ENCODE results near the gene MAP3K19.

MAP3K19 gene

DNA sequence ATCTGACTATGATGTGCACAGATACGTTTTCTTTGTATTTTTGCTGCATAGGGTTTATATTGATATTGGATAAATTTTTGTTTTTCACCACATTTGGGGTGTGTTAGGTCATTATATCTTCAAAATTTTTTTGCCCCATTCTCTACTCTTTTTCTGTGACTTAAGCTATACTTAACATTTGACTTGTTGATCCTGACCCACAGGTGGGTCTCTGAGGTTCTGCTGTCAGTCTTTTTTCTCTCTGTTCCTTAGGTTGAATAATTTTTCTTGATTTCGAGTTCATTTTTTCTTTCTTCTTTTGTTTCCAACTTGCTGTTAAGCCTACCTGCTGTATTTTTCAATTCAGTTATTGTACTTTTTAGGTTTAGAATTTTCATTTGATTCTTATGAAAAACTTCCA lies 16.9 kb upstream of the MAP3K19 start:
- Histone ChIP-seq H3K27ac (ENCODE audit: extremely low read depth, low read depth, low read length) (no peak overlapping the region), H3K4me1 (ENCODE audit: control insufficient read depth, insufficient read depth, low read length) (no peaks in the 10 kb centered on the region), H3K36me3 (ENCODE audit: control insufficient read depth in 2 of 2, insufficient read depth in 1 of 2, low read length in 2 of 2) (peaks cover 15 to 37% of the 10 kb centered on the region in 2 experiments), H3K9me3 (ENCODE audit: control insufficient read depth, insufficient read depth, low read depth, low read length) (no peaks in the 10 kb centered on the region), H3K4me3 (ENCODE audit: low read depth, low read length) (no peak overlapping the region)
- POLR2A ChIA-PET = interaction anchor here (0.8 kb wide), 1 partner anchor 11 kb away, joined by 4 read pairs; no protein-coding TSS in a partner anchor
- TF ChIP-seq SCRT2 (tag by site-specific recombination; IDR thresholded peaks at IDR 0.05) (peak; percentile 84), TRIM28 (IDR thresholded peaks at IDR 0.05; ENCODE audit: borderline replicate concordance, low read length) (no peak), SCRT1 (tag by site-specific recombination; IDR thresholded peaks at IDR 0.05; ENCODE audit: borderline replicate concordance) (peak; percentile 82), ZNF521 (tag by site-specific recombination; IDR thresholded peaks at IDR 0.05) (no peak)
- CTCF ChIA-PET = interaction anchor here (0.7 kb wide), 2 partner anchors 49 to 734 kb away, joined by 3 to 4 read pairs; no protein-coding TSS in a partner anchor

DNA sequence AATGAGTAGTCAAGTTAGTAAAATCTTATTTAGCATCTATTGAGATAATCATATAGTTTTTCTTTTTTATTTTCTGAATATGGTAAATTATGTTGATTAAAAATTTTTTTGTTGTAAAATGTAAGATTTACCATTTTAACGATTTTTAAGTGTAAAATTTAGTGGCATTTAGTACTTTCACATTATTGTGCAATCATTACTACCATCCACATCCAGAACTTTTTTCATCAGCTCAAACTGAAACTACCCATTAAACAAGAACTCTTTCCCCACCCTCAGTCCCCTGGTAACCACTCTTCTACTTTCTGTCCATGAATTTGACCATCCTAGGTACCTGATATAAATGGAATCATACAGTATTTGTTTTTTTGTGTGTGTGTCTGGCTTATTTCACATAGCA lies 16.0 kb upstream of the MAP3K19 start:
- Histone ChIP-seq H3K27ac (ENCODE audit: extremely low read depth, low read depth, low read length) (no peak overlapping the region), H3K36me3 (ENCODE audit: control insufficient read depth in 2 of 2, insufficient read depth in 1 of 2, low read length in 2 of 2) (peaks cover 15 to 41% of the 10 kb centered on the region in 2 experiments), H3K9me3 (ENCODE audit: control insufficient read depth, insufficient read depth, low read depth, low read length) (no peaks in the 10 kb centered on the region), H3K4me3 (ENCODE audit: low read depth, low read length) (no peak overlapping the region), H3K4me1 (ENCODE audit: control insufficient read depth, insufficient read depth, low read length) (no peaks in the 10 kb centered on the region)
- TF ChIP-seq, protein P1, sequence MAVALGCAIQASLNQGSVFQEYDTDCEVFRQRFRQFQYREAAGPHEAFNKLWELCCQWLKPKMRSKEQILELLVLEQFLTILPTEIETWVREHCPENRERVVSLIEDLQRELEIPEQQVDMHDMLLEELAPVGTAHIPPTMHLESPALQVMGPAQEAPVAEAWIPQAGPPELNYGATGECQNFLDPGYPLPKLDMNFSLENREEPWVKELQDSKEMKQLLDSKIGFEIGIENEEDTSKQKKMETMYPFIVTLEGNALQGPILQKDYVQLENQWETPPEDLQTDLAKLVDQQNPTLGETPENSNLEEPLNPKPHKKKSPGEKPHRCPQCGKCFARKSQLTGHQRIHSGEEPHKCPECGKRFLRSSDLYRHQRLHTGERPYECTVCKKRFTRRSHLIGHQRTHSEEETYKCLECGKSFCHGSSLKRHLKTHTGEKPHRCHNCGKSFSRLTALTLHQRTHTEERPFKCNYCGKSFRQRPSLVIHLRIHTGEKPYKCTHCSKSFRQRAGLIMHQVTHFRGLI (tag by site-specific recombination; IDR thresholded peaks at IDR 0.05) = no peak
- TF ChIP-seq ZNF157 (tag by site-specific recombination; IDR thresholded peaks at IDR 0.05) = no peak
- TF ChIP-seq, protein P2, sequence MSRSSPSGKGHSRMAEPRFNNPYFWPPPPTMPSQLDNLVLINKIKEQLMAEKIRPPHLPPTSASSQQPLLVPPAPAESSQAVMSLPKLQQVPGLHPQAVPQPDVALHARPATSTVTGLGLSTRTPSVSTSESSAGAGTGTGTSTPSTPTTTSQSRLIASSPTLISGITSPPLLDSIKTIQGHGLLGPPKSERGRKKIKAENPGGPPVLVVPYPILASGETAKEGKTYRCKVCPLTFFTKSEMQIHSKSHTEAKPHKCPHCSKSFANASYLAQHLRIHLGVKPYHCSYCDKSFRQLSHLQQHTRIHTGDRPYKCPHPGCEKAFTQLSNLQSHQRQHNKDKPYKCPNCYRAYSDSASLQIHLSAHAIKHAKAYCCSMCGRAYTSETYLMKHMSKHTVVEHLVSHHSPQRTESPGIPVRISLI (tag by site-specific recombination; IDR thresholded peaks at IDR 0.05) = no peak
- no peak for TF ChIP-seq ZNF174 (tag by site-specific recombination; IDR thresholded peaks at IDR 0.05)
- TF ChIP-seq ZNF76 (tag by site-specific recombination; IDR thresholded peaks at IDR 0.05; ENCODE audit: borderline replicate concordance, low read depth) = no peak
- no peak for TF ChIP-seq ZNF19 (tag by site-specific recombination; IDR thresholded peaks at IDR 0.05; ENCODE audit: low read depth)
- no peak for TF ChIP-seq ZNF513 (tag by site-specific recombination; IDR thresholded peaks at IDR 0.05)
- no peak for TF ChIP-seq SCRT2 (tag by site-specific recombination; IDR thresholded peaks at IDR 0.05)
- no peak for TF ChIP-seq KLF9 (tag by site-specific recombination; IDR thresholded peaks at IDR 0.05; ENCODE audit: low read depth)
- TF ChIP-seq INSM2 (tag by site-specific recombination; IDR thresholded peaks at IDR 0.05) = no peak
- no peak for TF ChIP-seq MYNN (tag by site-specific recombination; IDR thresholded peaks at IDR 0.05; ENCODE audit: borderline replicate concordance)
- TF ChIP-seq ZNF514 (tag by site-specific recombination; IDR thresholded peaks at IDR 0.05) = no peak
- no peak for TF ChIP-seq REST (tag by site-specific recombination; IDR thresholded peaks at IDR 0.05)
- TF ChIP-seq ZNF610 (tag by site-specific recombination; IDR thresholded peaks at IDR 0.05; ENCODE audit: borderline replicate concordance) = no peak
- TF ChIP-seq ZNF510 (tag by site-specific recombination; IDR thresholded peaks at IDR 0.05; ENCODE audit: insufficient replicate concordance) = no peak
- TF ChIP-seq ZNF416 (tag by site-specific recombination; IDR thresholded peaks at IDR 0.05) = no peak
- TF ChIP-seq ZNF248 (tag by site-specific recombination; IDR thresholded peaks at IDR 0.05) = no peak
- no peak for TF ChIP-seq ZNF146 (tag by site-specific recombination; IDR thresholded peaks at IDR 0.05)
- no peak for TF ChIP-seq ZNF521 (tag by site-specific recombination; IDR thresholded peaks at IDR 0.05)
- TF ChIP-seq ZNF623 (tag by site-specific recombination; IDR thresholded peaks at IDR 0.05) = no peak
- ChIA-PET CTCF (interaction anchor here (1.0 kb wide), 1 partner anchor 669 kb away, joined by 3 read pairs; no protein-coding TSS in a partner anchor), POLR2A (no interaction called here)

All from HEK293 (cell line).